ENCODE results near the gene KIF17. TPM values are rescaled to one million over a fixed set of nuclear protein-coding genes. Genes with fewer than 3 reads are reported as not detected.

KIF17 gene
- polyA plus RNA-seq, 1 donor from 2014 or later, result 10.0 TPM

GRCh38 chr1:20682571-20683236, 35.1 kb downstream of the KIF17 start:
- no peaks in the 10 kb centered on the region for H3K36me3 ChIP-seq (ENCODE audit: insufficient read depth, low read length)
- no peaks in the 10 kb centered on the region for H4K20me1 ChIP-seq (ENCODE audit: insufficient read depth)
- no peaks in the 10 kb centered on the region for H3K79me2 ChIP-seq (replicated peaks; ENCODE audit: insufficient read depth, low read length)
- H3K4me3 ChIP-seq (ENCODE audit: low read length), result no peak overlapping the region
- H3K9ac ChIP-seq (ENCODE audit: low read length), result no peak overlapping the region
- H3K27me3 ChIP-seq (ENCODE audit: insufficient read depth, low read depth, low read length), result no peaks in the 10 kb centered on the region
- no peak overlapping the region for H3K27ac ChIP-seq (ENCODE audit: low read length)
- no peak overlapping the region for H2AFZ ChIP-seq (ENCODE audit: low read depth, low read length)
- no peaks in the 10 kb centered on the region for H3K9me3 ChIP-seq (ENCODE audit: low read length)
- H3K9me2 ChIP-seq (ENCODE audit: insufficient read depth, low read length), result no peaks in the 10 kb centered on the region
- TF ChIP-seq CTCF (IDR thresholded peaks at IDR 0.05; ENCODE audit: poor library complexity, severe bottlenecking), result no peak
- TF ChIP-seq RAD21 (conservative IDR thresholded peaks at IDR 0.05), result no peak
- TF ChIP-seq SMC3 (conservative IDR thresholded peaks at IDR 0.05; ENCODE audit: poor library complexity), result no peak
- TF ChIP-seq MXI1 (conservative IDR thresholded peaks at IDR 0.05; ENCODE audit: poor library complexity, severe bottlenecking), result no peak
- TF ChIP-seq POLR2AphosphoS5 (IDR thresholded peaks at IDR 0.05), result no peak
- no peak for TF ChIP-seq REST (IDR thresholded peaks at IDR 0.05; ENCODE audit: borderline replicate concordance)
- no peak overlapping the region for H3K4me2 ChIP-seq (ENCODE audit: low read length)
- H3F3A ChIP-seq (ENCODE audit: insufficient read depth, low read length, poor library complexity, severe bottlenecking), result no peaks in the 10 kb centered on the region

GRCh38 chr1:20681999-20682398, 35.8 kb downstream of the KIF17 start:
- no peaks in the 10 kb centered on the region for H4K20me1 ChIP-seq (ENCODE audit: insufficient read depth)
- TF ChIP-seq POLR2AphosphoS5 (IDR thresholded peaks at IDR 0.05), result no peak
- no peak for TF ChIP-seq CTCF (IDR thresholded peaks at IDR 0.05; ENCODE audit: poor library complexity, severe bottlenecking)
- no peak for TF ChIP-seq EZH2 (IDR thresholded peaks at IDR 0.05; ENCODE audit: borderline replicate concordance, insufficient read depth, low read length, poor library complexity, severe bottlenecking)
- TF ChIP-seq RAD21 (conservative IDR thresholded peaks at IDR 0.05), result no peak
- TF ChIP-seq REST (IDR thresholded peaks at IDR 0.05; ENCODE audit: borderline replicate concordance), result no peak
- TF ChIP-seq TAF1 (IDR thresholded peaks at IDR 0.05; ENCODE audit: low read depth), result no peak
- no peak for TF ChIP-seq SMC3 (conservative IDR thresholded peaks at IDR 0.05; ENCODE audit: poor library complexity)
- no peak for TF ChIP-seq EP300 (conservative IDR thresholded peaks at IDR 0.05; ENCODE audit: poor library complexity, severe bottlenecking)
- no peak for TF ChIP-seq MXI1 (conservative IDR thresholded peaks at IDR 0.05; ENCODE audit: poor library complexity, severe bottlenecking)
- H3K9me3 ChIP-seq (ENCODE audit: low read length), result no peaks in the 10 kb centered on the region
- H3K36me3 ChIP-seq (ENCODE audit: insufficient read depth, low read length), result no peaks in the 10 kb centered on the region
- H3K4me2 ChIP-seq (ENCODE audit: low read length), result no peak overlapping the region
- no peak overlapping the region for H3K4me3 ChIP-seq (ENCODE audit: low read length)
- H3K9me2 ChIP-seq (ENCODE audit: insufficient read depth, low read length), result no peaks in the 10 kb centered on the region
- no peak overlapping the region for H2AFZ ChIP-seq (ENCODE audit: low read depth, low read length)
- no peak overlapping the region for H3K9ac ChIP-seq (ENCODE audit: low read length)
- H3K27me3 ChIP-seq (ENCODE audit: insufficient read depth, low read depth, low read length), result no peaks in the 10 kb centered on the region
- H3K27ac ChIP-seq (ENCODE audit: low read length), result no peak overlapping the region
- H3F3A ChIP-seq (ENCODE audit: insufficient read depth, low read length, poor library complexity, severe bottlenecking), result no peaks in the 10 kb centered on the region
- no peaks in the 10 kb centered on the region for H3K79me2 ChIP-seq (replicated peaks; ENCODE audit: insufficient read depth, low read length)

Data from neural cell (in vitro differentiated cells).